HCT116 (cell line): Measurements from ENCODE around the gene PRR5L. TPM values are rescaled to one million over a fixed set of nuclear protein-coding genes. Genes with fewer than 3 reads are reported as not detected.

Experiments used
- ATAC-seq: fragments of 200-7000 bp; cut with Tn5 transposase; 2 replicates; pipeline ENCODE4 v1.9.1; 2020; ENCODE audit warnings: mild to moderate bottlenecking, moderate library complexity
- BruUV-seq: library from RNA; stranded (reverse); fragments of 400-500 nt; replicated peaks from 2 replicates; lab custom pipeline; 2021; lab: Mats Ljungman, UMichigan
- CTCF ChIA-PET: fragments of 300-600 bp; sonication (Branson Sonifier 250); formaldehyde crosslinking; loops from one replicate; lab custom pipeline; 2021; ENCODE audit warnings: antibody characterized with exemption; lab: Charles Lee
- POLR2A ChIA-PET: fragments of 300-600, 350-600 bp; sonication (Branson Sonifier 250); formaldehyde crosslinking; loops from one replicate; lab custom pipeline; 2021; ENCODE audit warnings: antibody characterized with exemption; lab: Charles Lee
- RAD21 ChIA-PET, 2 experiments: fragments of 300-600 bp; sonication (Branson Sonifier 250); formaldehyde crosslinking; loops; one replicate each; lab custom pipeline; 2023; ENCODE audit warnings: low total read pairs in 2 of 2; ENCODE audit not compliant: uncharacterized antibody in 2 of 2, unreplicated experiment in 2 of 2, low non-redundant PET in 1 of 2; lab: Charles Lee
- DNase-seq: peaks from one replicate; pipeline ENCODE4 v3.0.0-alpha.2; 2010; ENCODE audit warnings: low read depth, low spot score
- H2AFZ ChIP-seq: fragments of 200-600 bp; shearing (Covaris generic), sonication (generic); 2 replicates; pipeline ENCODE4 v1.6.1; 2017; ENCODE audit warnings: low read depth, mixed run types, mixed read lengths, antibody characterized with exemption, low read length; ENCODE audit not compliant: poor library complexity, severe bottlenecking
- H3K27ac ChIP-seq: 2 replicates; pipeline ENCODE4 v1.5.1; 2012; ENCODE audit warnings: low read depth, low read length
- H3K27me3 ChIP-seq: fragments of 200-600 bp; sonication (generic); 2 replicates; pipeline ENCODE4 v1.6.1; 2016; ENCODE audit warnings: mixed run types, low read length, mixed read lengths; ENCODE audit not compliant: insufficient read depth
- H3K36me3 ChIP-seq, 2 experiments: fragments of 200-500 bp in 1 of 2; fragments of 200-600 bp in 1 of 2; sonication (Bioruptor generic) in 1 of 2; sonication (generic) in 1 of 2; 2 replicates each; pipeline versions ENCODE4 v1.5.1 to v1.6.1; 2014 to 2016; ENCODE audit warnings: low read length in 2 of 2, inconsistent platforms in 1 of 2, mixed read lengths in 1 of 2, mixed run types in 1 of 2; ENCODE audit not compliant: insufficient read depth in 2 of 2, control insufficient read depth in 1 of 2
- H3K4me1 ChIP-seq, 2 experiments: fragments of 200-600 bp in 1 of 2; sonication (generic) in 1 of 2; 2 replicates each; pipeline versions ENCODE4 v1.5.1 to v1.6.1; 2012 to 2017; ENCODE audit warnings: low read length in 2 of 2, inconsistent platforms in 1 of 2, mild to moderate bottlenecking in 1 of 2, mixed read lengths in 1 of 2, mixed run types in 1 of 2, moderate library complexity in 1 of 2; ENCODE audit not compliant: insufficient read depth in 2 of 2, control insufficient read depth in 1 of 2
- H3K4me2 ChIP-seq: fragments of 200-600 bp; sonication (generic); 2 replicates; pipeline ENCODE4 v1.6.1; 2017; ENCODE audit warnings: mixed run types, low read length, mixed read lengths
- H3K4me3 ChIP-seq, 2 experiments: fragments of 200-600 bp in 1 of 2; sonication (generic) in 1 of 2; replicated peaks in 1 of 2; 2 replicates each; pipeline ENCODE4 v1.5.1; 2011 to 2016; ENCODE audit warnings: low read length in 2 of 2, control low read depth in 1 of 2, low read depth in 1 of 2, mild to moderate bottlenecking in 1 of 2, mixed read lengths in 1 of 2, mixed run types in 1 of 2
- H3K79me2 ChIP-seq: fragments of 200-600 bp; sonication (generic); 2 replicates; pipeline ENCODE4 v1.6.1; 2017; ENCODE audit warnings: mild to moderate bottlenecking, mixed run types, low read length, moderate library complexity, mixed read lengths; ENCODE audit not compliant: insufficient read depth
- H3K9ac ChIP-seq: fragments of 200-600 bp; sonication (generic); 2 replicates; pipeline ENCODE4 v1.6.1; 2016; ENCODE audit warnings: low read length, mixed read lengths
- H3K9me2 ChIP-seq: fragments of 200-600 bp; sonication (generic), shearing (Covaris generic); 2 replicates; pipeline ENCODE4 v1.6.1; 2017; ENCODE audit warnings: mixed run types, mild to moderate bottlenecking, moderate library complexity; ENCODE audit not compliant: insufficient read depth
- H3K9me3 ChIP-seq, 2 experiments: fragments of 200-500 bp in 1 of 2; fragments of 200-600 bp in 1 of 2; sonication (Bioruptor generic) in 1 of 2; sonication (generic) in 1 of 2; 2 replicates each; pipeline ENCODE4 v1.6.1; 2014 to 2017; ENCODE audit warnings: low read length in 2 of 2, mixed read lengths in 2 of 2, inconsistent platforms in 1 of 2, low read depth in 1 of 2, mild to moderate bottlenecking in 1 of 2, mixed run types in 1 of 2, moderate library complexity in 1 of 2; ENCODE audit not compliant: control insufficient read depth in 1 of 2, insufficient read depth in 1 of 2
- H4K20me1 ChIP-seq: fragments of 200-600 bp; sonication (generic), shearing (Covaris generic); 2 replicates; pipeline ENCODE4 v1.6.1; 2017; ENCODE audit warnings: mixed run types, mild to moderate bottlenecking, moderate library complexity; ENCODE audit not compliant: insufficient read depth
- CBX3 ChIP-seq: IDR thresholded peaks from 2 replicates; pipeline ENCODE4 v1.6.1; 2012; ENCODE audit warnings: low read depth
- EZH2phosphoT487 ChIP-seq: fragments of 200-600 bp; IDR thresholded peaks from 2 replicates; pipeline ENCODE4 v1.6.1; 2018; ENCODE audit warnings: antibody characterized with exemption, borderline replicate concordance
- FOSL1 ChIP-seq: IDR thresholded peaks from 2 replicates; pipeline ENCODE4 v1.6.1; 2012; ENCODE audit warnings: low read depth
- JUND ChIP-seq: IDR thresholded peaks from 2 replicates; pipeline ENCODE4 v1.6.1; 2012
- POLR2A ChIP-seq: IDR thresholded peaks from 2 replicates; pipeline ENCODE4 v1.7.0; 2011; ENCODE audit warnings: borderline replicate concordance; ENCODE audit not compliant: insufficient read depth, insufficient read length; ENCODE audit errors: extremely low read depth
- RAD21 ChIP-seq: IDR thresholded peaks from 2 replicates; pipeline ENCODE4 v1.6.1; 2012; ENCODE audit warnings: low read depth, mild to moderate bottlenecking
- SRF ChIP-seq: IDR thresholded peaks from 2 replicates; pipeline ENCODE4 v1.6.1; 2012; ENCODE audit warnings: low read depth
- intact Hi-C: fragments of 100-400 bp; cut with micrococcal nuclease; formaldehyde crosslinking; loops from 2 replicates; pipeline ENCODE4 v1.10.0; 2022
- total RNA-seq: library from RNA; stranded (reverse); gene quantifications from one replicate; pipeline ENCODE4 v1.2.1, GENCODE V29; 2021; ENCODE audit not compliant: unreplicated experiment
- TF ChIP-seq, protein P1 (sequence below): IDR thresholded peaks from 2 replicates; pipeline ENCODE4 v1.6.1; 2012
- TF ChIP-seq, protein P2 (sequence below): IDR thresholded peaks from 2 replicates; pipeline ENCODE4 v1.6.1; 2012

PRR5L gene
- total RNA-seq, 1 experiment from 2014 or later = 0.47 TPM

DNA sequence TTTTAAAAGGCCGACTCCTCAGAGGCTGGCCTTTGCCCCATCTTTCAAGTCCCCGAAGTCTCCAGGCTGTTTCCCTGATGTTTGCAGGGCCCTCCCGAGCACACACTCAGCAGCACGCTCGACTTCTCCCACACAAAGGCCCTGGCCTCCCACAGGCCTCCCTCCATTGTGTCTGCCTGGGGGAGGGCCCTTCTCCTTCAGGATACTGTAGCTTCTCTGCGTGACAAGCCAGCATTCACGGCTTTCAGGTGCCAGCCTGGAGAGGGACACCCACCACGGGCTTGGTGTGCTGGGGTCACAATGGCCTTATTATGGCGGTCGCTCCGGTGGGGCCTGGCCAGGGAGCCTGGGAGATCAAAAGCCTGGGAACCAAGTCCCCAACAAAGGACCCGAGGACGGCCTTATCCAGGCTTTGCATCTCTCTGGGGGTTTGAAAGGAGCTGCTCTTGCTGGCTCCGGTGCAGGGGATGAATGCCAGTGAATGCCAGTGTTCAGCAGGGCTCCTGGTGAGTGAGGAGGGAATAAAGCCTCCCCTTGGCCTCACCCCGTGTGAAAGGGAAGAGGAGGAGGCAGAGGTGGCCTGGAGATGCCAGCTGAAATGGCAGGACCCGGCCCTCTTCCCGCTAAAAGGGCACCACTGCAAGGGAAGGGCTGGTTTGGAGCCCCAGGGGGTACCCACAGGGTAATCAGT lies 159.0 kb downstream of the PRR5L start:
- Histone ChIP-seq H3K79me2 (no peaks in the 10 kb centered on the region), H3K27ac (no peak overlapping the region), H3K9ac (no peak overlapping the region), H3K4me2 (no peak overlapping the region), H3K4me1 (peaks cover 2 to 11% of the 10 kb centered on the region in 2 experiments; a peak in 1 of 4 replicates), H2AFZ (no peak overlapping the region), H4K20me1 (no peaks in the 10 kb centered on the region), H3K36me3 (no peaks in the 10 kb centered on the region), H3K27me3 (peaks cover 2% of the 10 kb centered on the region; the same call in 1 of the 2 replicates), H3K9me2 (no peaks in the 10 kb centered on the region), H3K9me3 (no peaks in the 10 kb centered on the region), H3K4me3 (no peak overlapping the region)
- DNase-seq (no peak), ATAC-seq (0 out of 2 replicates have a peak, but pooled peaks have one; percentile 6)
- CTCF ChIA-PET = no interaction called here
- intact Hi-C loops = no loop called here
- RAD21 ChIA-PET = no interaction called here
- no TSS peak for BruUV-seq
- POLR2A ChIA-PET = no interaction called here
- TF ChIP-seq RAD21 (no peak), CBX3 (no peak), EZH2phosphoT487 (no peak)
- TF ChIP-seq, protein P1, sequence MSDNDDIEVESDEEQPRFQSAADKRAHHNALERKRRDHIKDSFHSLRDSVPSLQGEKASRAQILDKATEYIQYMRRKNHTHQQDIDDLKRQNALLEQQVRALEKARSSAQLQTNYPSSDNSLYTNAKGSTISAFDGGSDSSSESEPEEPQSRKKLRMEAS = no peak
- TF ChIP-seq, all 23 proteins: peak for 0

DNA sequence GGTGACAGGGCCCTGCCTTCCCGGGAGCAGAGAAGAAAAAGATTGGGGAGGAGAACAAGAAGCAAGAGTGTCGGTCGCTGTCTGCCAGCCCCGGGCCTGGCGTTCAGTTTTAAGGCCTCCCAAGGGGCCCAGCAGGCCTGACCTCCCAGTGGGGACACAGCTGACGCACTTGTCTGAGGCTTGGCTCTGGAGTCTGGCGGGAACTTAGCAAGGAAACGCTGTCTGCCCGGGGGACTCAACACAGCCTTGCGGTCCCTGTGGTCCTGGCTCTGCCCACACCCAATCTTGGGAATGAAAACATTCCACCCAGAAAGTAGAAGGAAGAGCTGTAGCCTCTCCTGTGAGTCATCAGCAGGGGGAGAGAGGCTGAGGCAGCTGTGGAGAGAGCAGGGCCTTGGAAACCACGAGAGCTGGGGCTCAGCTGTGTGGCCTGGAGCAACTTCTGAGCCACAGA lies 159.6 kb downstream of the PRR5L start:
- Histone ChIP-seq H3K4me1 (peaks cover 2 to 11% of the 10 kb centered on the region in 2 experiments; a peak in 1 of 4 replicates), H3K27ac (no peak overlapping the region), H3K4me2 (peak overlapping the region; percentile 23; the same call in 1 of the 2 replicates), H3K79me2 (no peaks in the 10 kb centered on the region), H3K9ac (no peak overlapping the region), H3K9me2 (no peaks in the 10 kb centered on the region), H4K20me1 (no peaks in the 10 kb centered on the region), H3K36me3 (no peaks in the 10 kb centered on the region), H2AFZ (no peak overlapping the region), H3K27me3 (peaks cover 4% of the 10 kb centered on the region; the same call in 1 of the 2 replicates), H3K9me3 (no peaks in the 10 kb centered on the region), H3K4me3 (no peak overlapping the region)
- no peak for DNase-seq
- peak; percentile 69 for ATAC-seq
- intact Hi-C loops = no loop called here
- ChIA-PET POLR2A (no interaction called here), CTCF (no interaction called here), RAD21 (no interaction called here)
- TF ChIP-seq FOSL1 = peak; percentile 14; the same call in 1 of the 2 replicates
- TF ChIP-seq, protein P1 = no peak
- no peak for TF ChIP-seq POLR2A
- peak; percentile 18; the same call in 1 of the 2 replicates for TF ChIP-seq JUND
- TF ChIP-seq SRF = no peak
- TF ChIP-seq, protein P2, sequence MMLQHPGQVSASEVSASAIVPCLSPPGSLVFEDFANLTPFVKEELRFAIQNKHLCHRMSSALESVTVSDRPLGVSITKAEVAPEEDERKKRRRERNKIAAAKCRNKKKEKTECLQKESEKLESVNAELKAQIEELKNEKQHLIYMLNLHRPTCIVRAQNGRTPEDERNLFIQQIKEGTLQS = no peak
- BruUV-seq = no TSS peak
